ENCODE results near the gene RAB37.

Gene RAB37

GRCh38 chr17:74771319-74771914 lies 34.4 kb downstream of the RAB37 start:
- FAIRE-seq (no peak), DNase-seq (ENCODE audit: insufficient read length, low spot score) (no peak)
- TF ChIP-seq PAX5 (IDR thresholded peaks at IDR 0.05; ENCODE audit: insufficient read depth, low read length, severe bottlenecking) (no peak), TAF1 (IDR thresholded peaks at IDR 0.05; ENCODE audit: low read depth, low read length) (no peak), SPI1 (IDR thresholded peaks at IDR 0.05; ENCODE audit: low read depth, low read length) (no peak), POLR2AphosphoS5 (IDR thresholded peaks at IDR 0.05; ENCODE audit: low read depth, low read length) (no peak), POU2F2 (IDR thresholded peaks at IDR 0.05; ENCODE audit: low read depth, low read length) (no peak), POLR2A (IDR thresholded peaks at IDR 0.05; ENCODE audit: low read depth, low read length) (no peak)

- no peak for FAIRE-seq
- TF ChIP-seq TAF1 (IDR thresholded peaks at IDR 0.05; ENCODE audit: low read depth, low read length) (no peak), POU2F2 (IDR thresholded peaks at IDR 0.05; ENCODE audit: low read depth, low read length) (no peak), POLR2AphosphoS5 (IDR thresholded peaks at IDR 0.05; ENCODE audit: low read depth, low read length) (no peak), SPI1 (IDR thresholded peaks at IDR 0.05; ENCODE audit: low read depth, low read length) (no peak), PAX5 (IDR thresholded peaks at IDR 0.05; ENCODE audit: insufficient read depth, low read length, severe bottlenecking) (no peak)
- DNase-seq (ENCODE audit: insufficient read length, low spot score): no peak
These were observed 35.0 kb downstream of the RAB37 start for GRCh38 chr17:74772053-74772452.

DNA sequence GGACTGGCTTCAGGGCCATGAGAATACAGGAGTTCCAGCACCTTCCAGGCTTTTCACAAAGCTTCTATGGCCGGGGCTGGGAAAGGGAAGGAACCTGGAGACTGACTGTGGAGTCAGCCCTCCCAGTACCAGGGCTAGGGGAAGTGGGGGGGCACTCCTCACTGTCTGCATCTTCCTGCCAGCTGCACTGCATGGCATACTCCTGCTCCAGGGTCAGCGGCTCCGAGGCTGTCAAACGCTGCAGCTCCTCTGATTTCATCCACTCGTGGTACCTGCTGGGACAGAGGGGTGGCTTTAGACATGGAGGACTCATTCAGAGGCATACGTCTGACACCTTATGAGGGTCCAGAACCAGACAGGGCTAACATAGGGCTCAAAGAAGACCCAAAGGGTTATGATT lies 36.4 kb downstream of the RAB37 start:
- no peak for FAIRE-seq

GRCh38 chr17:74773871-74774286 lies 36.8 kb downstream of the RAB37 start:
- TF ChIP-seq POLR2A (IDR thresholded peaks at IDR 0.05; ENCODE audit: low read depth, low read length): no peak
- DNase-seq (ENCODE audit: insufficient read length, low spot score) (no peak), FAIRE-seq (no peak)

More for the DNA sequence above, 36.4 kb downstream of the RAB37 start:
- no peak for DNase-seq (ENCODE audit: insufficient read length, low spot score)
- no peak for TF ChIP-seq POLR2AphosphoS5 (IDR thresholded peaks at IDR 0.05; ENCODE audit: low read depth, low read length)
- no peak for TF ChIP-seq TAF1 (IDR thresholded peaks at IDR 0.05; ENCODE audit: low read depth, low read length)
- TF ChIP-seq SPI1 (IDR thresholded peaks at IDR 0.05; ENCODE audit: low read depth, low read length): no peak
- no peak for TF ChIP-seq POU2F2 (IDR thresholded peaks at IDR 0.05; ENCODE audit: low read depth, low read length)
- TF ChIP-seq PAX5 (IDR thresholded peaks at IDR 0.05; ENCODE audit: insufficient read depth, low read length, severe bottlenecking): no peak
- no peak for TF ChIP-seq POLR2A (IDR thresholded peaks at IDR 0.05; ENCODE audit: low read depth, low read length)

DNA sequence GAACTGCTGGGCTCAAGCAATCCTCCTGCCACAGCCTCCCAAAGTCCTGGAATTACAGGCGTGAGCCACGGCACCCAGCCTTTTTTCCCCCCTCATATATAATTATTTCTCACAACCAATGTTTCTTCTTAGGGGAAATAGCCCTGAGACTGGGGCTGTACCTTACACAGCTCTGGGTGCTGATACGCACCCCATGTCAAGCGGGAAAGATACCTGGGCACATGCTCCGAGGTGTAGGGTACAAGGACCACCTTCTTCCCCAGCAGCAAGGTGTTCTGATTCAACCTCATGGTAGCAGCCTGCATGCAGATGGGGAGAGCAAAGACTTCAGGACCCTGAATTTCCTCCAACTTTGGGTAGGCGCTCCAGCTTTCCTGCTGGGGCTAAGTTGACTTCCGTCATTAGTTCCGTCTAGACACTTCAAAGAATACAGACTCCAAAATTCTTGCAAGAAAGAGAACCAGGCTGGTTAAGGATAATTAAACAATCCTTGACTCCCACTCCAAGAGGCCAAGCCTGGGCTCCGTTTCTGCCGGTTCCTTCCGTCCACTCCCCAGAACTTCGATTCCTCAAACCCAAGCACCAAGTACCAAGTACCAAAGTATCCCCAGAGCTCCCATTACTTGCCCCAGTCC lies 38.5 kb downstream of the RAB37 start:
- TF ChIP-seq POU2F2 (IDR thresholded peaks at IDR 0.05; ENCODE audit: low read depth, low read length) (no peak), POLR2AphosphoS5 (IDR thresholded peaks at IDR 0.05; ENCODE audit: low read depth, low read length) (no peak)
- DNase-seq (ENCODE audit: insufficient read length, low spot score): no peak
- no peak for FAIRE-seq

DNA sequence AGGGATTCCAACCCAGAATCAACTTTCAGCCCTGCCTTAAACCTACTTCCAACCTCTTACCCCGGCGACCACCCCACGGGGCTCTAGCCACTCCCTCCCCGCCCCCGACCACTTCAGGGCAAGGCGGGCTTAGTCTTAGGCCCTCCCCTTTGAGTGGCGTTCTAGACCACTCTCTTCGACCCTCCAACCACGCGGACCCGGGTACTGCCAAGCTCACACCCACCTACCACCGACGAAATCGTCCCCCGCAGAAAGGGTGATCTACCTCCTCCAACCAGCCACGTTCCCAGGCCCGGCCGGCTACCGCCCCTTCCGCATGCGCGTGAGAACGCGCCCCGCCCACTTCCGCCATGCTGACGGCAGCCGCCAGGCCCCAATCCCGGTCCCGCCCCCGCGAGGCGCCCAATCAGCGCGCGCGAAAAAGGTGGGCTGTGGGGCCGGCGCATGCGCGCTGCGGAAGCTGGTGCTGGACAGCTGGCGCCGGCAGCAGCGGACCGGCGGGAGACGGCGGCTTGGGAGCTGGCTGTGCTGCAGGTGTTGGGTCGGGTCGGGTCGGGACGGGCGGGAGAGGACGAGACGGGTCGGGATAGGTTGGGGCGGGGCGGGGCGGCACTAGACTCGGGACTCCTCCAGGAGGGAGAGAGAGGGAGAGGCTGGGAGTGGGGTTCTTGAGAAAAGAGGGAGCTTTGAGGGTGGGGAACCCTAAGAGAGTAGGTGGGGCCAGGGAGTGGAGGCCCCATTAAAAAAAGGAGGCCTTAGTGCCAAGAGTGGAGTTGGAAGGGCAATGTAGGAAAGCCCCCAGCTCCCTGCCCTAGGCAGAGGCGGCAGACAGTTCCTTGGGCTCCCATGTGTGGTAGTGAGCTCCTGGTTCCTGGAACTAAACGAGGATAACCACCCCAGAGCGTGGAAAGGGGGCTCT lies 39.2 kb downstream of the RAB37 start, which contains the start of gene NAT9:
TSS of gene NAT9 (minus strand) at position 302 of the 919 bp plus-strand sequence. CDS start 647 bp downstream, outside the sequence.
- peak; percentile 99 for DNase-seq (ENCODE audit: insufficient read length, low spot score)
- peak; percentile 49; the same call in 1 of the 2 replicates for TF ChIP-seq POU2F2 (IDR thresholded peaks at IDR 0.05; ENCODE audit: low read depth, low read length)
- TF ChIP-seq TAF1 (IDR thresholded peaks at IDR 0.05; ENCODE audit: low read depth, low read length): peak; percentile 44; the same call in 1 of the 2 replicates
- TF ChIP-seq POLR2AphosphoS5 (IDR thresholded peaks at IDR 0.05; ENCODE audit: low read depth, low read length): peak; percentile 90
- no peak for TF ChIP-seq PAX5 (IDR thresholded peaks at IDR 0.05; ENCODE audit: insufficient read depth, low read length, severe bottlenecking)
- TF ChIP-seq POLR2A (IDR thresholded peaks at IDR 0.05; ENCODE audit: low read depth, low read length): peak; percentile 86
- peak; percentile 44; the same call in 1 of the 2 replicates for TF ChIP-seq SPI1 (IDR thresholded peaks at IDR 0.05; ENCODE audit: low read depth, low read length)
- peak; percentile 98 for FAIRE-seq

DNA sequence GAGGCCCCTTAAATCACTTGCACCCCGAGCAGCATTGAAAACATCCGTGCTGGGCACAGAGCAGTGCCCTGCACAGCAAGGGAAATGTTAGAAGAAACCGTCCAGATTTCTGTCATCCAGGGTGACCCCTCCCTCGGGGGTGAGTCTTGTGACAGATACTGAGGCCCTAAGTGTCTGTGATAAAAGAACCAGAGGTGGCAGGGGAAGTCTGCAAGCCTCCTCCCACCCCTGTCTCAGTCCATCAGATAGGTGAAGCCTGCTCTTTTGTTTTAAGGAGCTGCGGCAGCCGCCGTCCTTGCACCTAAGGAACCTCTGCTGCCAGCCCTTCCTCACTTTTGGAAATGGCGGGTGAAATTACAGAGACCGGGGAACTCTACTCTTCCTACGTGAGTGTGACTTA lies 39.9 kb downstream of the RAB37 start:
- FAIRE-seq (no peak), DNase-seq (ENCODE audit: insufficient read length, low spot score) (no peak)
- TF ChIP-seq SPI1 (IDR thresholded peaks at IDR 0.05; ENCODE audit: low read depth, low read length) (no peak), POLR2AphosphoS5 (IDR thresholded peaks at IDR 0.05; ENCODE audit: low read depth, low read length) (no peak), TAF1 (IDR thresholded peaks at IDR 0.05; ENCODE audit: low read depth, low read length) (no peak), POLR2A (IDR thresholded peaks at IDR 0.05; ENCODE audit: low read depth, low read length) (no peak), PAX5 (IDR thresholded peaks at IDR 0.05; ENCODE audit: insufficient read depth, low read length, severe bottlenecking) (no peak), POU2F2 (IDR thresholded peaks at IDR 0.05; ENCODE audit: low read depth, low read length) (no peak)

DNA sequence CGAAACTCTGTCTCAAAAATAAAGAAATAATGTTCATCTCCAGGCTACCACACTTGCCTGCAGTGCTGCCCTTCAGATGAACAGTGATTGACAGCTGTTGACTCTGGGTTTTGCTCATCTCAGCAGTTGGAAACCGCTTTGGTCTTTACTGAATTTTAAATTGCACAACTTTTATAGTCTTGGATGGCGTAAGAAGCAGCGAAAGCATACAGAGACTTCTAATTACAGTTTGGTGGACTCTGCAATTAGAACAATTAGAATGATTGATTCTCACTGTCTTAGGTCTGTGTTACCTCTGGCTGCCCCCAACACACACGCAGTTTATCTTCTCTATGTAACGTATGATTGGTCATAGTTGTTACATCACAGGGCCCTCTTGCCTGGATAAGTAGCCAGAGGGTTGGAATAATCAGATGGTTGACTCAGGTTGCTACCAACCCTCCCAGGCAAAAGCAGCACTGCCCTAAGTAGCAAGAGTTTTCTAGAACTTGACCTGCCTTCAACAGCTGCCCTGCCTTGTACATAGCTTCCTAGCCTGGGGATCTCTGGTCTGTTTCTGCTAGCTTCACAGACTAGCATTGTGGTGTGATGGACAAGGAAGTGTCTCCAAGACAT lies 41.0 kb downstream of the RAB37 start:
- DNase-seq (ENCODE audit: insufficient read length, low spot score): no peak
- TF ChIP-seq TAF1 (IDR thresholded peaks at IDR 0.05; ENCODE audit: low read depth, low read length) (no peak), POLR2AphosphoS5 (IDR thresholded peaks at IDR 0.05; ENCODE audit: low read depth, low read length) (no peak), PAX5 (IDR thresholded peaks at IDR 0.05; ENCODE audit: insufficient read depth, low read length, severe bottlenecking) (no peak), POLR2A (IDR thresholded peaks at IDR 0.05; ENCODE audit: low read depth, low read length) (no peak), SPI1 (IDR thresholded peaks at IDR 0.05; ENCODE audit: low read depth, low read length) (no peak), POU2F2 (IDR thresholded peaks at IDR 0.05; ENCODE audit: low read depth, low read length) (no peak)
- FAIRE-seq: no peak

DNA sequence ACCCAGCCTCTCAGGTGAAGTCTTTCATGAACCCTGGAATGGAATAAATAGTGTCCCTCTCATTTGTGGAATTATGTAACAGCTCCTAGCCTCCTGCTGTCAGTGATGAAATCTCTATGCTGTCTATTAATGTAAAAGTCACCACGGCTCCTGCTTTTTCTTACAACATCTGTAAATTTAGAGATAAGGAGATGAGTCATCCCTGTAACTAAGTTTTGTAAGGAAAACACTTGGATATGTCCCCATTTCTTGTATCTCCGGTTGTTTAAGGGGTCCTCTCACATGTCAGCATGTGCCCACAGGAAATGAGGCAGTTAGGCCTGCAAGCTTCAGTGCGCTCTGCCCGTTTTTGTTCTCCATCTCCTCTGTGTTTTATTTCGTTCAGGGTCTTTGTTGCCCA lies 41.9 kb downstream of the RAB37 start:
- TF ChIP-seq TAF1 (IDR thresholded peaks at IDR 0.05; ENCODE audit: low read depth, low read length) (no peak), POU2F2 (IDR thresholded peaks at IDR 0.05; ENCODE audit: low read depth, low read length) (no peak), POLR2AphosphoS5 (IDR thresholded peaks at IDR 0.05; ENCODE audit: low read depth, low read length) (no peak), POLR2A (IDR thresholded peaks at IDR 0.05; ENCODE audit: low read depth, low read length) (no peak), SPI1 (IDR thresholded peaks at IDR 0.05; ENCODE audit: low read depth, low read length) (no peak), PAX5 (IDR thresholded peaks at IDR 0.05; ENCODE audit: insufficient read depth, low read length, severe bottlenecking) (no peak)
- FAIRE-seq: no peak
- DNase-seq (ENCODE audit: insufficient read length, low spot score): no peak

Data from GM12891 (cell line).